NCI-H446 treated with DMSO at 0.1 percent for 48 hours (cell line): ENCODE results near the gene PANX2.

Source experiments
- DNase-seq: peaks from one replicate; lab custom pipeline; 2025; lab: John Stamatoyannopoulos, UW

Gene PANX2

DNA sequence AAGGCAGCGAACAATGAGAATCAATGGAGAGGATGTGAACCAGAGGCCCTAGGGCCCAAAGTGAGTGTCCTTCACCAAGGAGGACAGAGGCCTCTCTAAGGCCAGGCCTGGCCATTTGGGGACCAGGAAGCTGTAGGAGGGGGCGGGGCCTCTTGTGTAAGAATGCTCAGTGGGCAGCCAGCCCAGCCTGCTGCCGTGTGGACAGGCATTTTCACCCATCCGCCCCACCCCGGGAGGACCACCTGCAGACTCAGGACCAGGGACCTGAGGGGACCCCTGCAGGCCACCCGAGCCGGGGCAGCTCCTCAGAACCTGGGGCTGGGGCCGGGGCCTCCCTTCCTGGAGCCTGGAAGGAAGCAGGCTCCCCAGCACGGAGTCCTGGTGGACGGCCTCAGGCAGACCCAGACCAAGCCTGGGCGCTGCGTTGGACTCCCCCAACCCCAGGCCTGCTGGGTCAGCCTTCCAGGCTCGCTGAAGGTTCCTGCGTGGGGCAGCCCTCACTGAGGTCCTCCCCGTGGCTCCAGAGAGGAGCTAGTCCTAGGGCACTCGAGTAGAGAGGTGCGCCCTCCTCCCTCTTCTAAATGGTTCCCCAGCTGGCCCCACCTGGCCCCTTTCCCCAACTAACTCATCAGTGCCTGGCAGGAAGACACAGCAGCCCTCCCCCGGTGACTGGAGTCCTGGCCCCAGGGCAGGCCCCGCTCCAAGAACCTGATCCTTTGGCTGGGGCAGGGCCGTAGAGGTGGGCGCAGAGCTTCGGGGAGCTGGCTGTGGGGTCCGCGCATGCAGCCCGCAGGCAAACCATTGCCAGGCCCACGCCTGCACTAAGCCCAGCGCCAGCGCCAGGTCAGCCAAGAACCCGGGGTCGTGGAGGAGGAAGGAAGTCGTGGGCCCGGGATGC, 13.7 kb downstream of the PANX2 start:
- DNase-seq: no peak

DNA sequence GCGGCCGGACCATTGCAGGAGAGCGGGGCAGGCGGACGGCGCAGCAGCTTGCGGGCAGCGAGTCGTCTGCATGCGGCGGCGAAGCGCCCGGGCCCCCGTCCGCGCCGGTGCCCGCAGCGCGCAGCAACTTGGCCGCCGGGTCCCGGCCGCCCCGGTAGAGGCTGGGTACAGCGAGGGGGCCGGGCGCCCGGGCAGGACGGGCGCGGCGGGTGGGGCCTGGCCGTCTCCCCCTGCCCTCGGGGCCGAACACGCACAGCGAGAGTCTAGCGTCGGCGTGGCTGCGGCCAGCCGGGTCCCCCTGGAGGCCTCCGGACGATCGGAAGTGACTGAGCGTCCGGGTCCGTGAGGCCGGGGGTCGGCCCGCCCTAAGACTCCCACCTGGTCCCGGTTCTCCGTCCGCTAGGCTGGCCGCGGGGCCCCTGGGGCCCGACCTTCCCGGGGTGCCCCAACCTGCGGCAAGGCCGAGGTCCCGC, 14.4 kb downstream of the PANX2 start:
- no peak for DNase-seq

DNA sequence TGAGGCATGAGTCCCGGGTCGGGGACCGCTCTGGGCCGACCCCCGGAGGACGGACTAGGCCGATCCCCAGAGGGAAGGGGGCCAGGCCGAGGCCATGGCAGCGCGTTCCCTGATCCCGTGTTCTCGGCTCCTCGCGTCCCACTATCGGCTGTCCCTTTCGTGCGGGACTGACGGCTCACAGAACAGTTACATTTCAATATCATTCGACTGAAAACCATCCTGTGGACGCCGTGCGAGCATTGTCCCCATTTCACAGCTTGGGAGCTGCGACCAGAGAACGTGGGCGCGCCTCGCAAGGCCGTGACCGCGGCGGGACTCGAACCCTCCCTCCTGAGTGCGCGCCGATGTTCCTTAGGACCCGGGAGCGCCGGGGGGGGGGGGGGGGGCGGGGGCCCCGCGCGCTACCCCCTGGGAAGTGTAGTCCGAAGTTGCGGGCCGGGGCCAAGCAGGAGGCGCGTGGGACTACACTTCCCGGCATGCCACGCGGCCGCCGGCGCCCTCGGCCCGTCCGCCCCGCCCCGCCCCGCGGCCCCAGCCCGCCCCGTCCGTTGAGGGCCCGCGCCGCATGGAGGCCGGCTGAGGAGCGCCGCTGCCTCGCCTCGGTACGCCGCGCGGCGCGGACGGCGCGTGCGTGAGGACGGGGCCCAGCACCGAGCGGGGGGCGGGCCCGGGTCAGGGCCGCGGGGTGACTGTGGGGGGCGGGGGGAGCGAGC, 15.0 kb downstream of the PANX2 start, which contains the start of gene TRABD:
TRABD (plus strand) TSS at position 539 of the 713 bp plus-strand sequence. CDS start 7,148 bp downstream, outside the sequence.
- peak; percentile 71 for DNase-seq

DNA sequence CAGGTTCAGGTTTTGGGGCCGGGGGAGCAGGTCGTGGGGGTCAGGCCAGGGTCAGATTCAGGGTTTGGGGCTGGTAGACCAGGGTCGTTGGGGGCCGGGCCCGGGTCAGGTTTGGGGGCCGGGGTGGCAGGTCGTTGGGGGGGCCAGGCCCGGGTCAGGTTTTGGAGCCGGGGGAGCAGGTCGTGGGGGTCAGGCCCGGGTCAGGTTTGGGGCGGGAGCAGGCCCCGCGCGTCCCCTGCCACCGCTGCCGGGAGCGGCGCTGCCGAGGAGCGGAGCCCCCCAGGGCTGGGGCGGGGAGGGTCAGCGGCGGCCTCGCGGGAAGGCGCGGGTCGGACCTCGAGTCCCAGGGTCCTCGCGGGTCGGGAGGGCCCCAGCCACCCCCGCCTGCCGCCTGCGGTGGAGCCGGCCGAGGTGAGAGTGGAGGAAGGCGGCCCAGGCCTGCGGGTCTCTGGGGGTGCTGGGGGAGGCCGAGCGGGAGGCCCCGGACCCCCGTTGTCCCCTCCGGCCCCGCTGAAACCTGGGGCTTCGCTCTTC, 15.7 kb downstream of the PANX2 start:
- DNase-seq: no peak

DNA sequence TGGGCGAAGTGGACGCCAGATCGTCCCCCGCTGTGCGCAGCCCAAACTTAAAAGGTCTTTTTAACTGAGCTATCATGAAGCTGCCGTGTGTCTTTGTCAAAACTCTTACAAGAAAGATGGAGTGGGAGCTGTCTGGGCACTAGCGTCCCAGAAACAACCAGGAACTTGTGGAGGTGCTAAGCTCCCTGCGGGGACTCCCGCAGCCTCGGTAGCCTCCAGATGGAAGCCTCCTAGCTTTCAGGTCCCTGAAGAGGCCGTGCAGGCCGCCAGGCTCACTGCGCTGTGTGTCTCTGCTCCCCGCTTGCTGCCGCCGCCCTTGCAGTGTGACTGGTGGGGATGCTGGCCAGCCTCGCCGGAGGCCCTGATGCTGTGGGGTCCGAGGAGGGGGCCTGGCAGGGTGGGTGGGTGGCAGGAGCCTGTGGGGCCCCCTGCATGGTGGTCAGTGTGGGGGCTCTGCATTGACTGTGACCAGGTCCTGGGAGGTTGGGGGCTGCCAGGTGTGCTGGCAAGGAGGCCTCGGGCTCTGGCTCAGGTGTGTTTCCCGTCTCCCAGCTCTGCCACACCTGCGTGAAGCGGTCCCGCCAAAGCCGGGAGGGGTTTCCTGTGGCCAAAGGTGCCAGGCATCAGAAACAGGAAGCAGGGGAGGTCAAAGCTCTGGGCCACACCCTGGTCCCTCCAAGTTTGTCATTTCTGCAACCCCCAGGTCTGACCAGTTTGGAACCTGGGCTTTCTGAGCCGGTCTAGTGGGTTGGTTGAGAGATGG, 16.4 kb downstream of the PANX2 start:
- no peak for DNase-seq

DNA sequence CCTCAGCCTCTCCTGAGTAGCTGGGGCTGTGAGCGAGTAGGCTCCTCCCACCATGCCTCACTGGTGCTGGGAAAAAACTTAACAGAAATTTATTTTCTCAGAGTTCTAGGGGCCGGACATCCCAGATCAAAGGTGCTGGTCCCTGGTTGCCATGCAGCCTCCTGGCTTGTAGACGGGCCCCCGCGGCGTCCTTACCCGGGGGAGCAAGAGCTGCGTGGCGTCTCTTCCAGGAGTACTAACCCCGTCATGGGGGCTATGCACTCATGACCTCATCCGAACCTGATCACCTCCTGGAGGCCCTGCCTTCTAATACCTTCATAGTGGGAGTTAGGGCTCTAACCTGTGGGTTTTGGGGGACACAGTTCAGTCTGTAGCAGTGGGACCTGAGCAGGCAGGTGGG, 17.8 kb downstream of the PANX2 start:
- DNase-seq: no peak

DNA sequence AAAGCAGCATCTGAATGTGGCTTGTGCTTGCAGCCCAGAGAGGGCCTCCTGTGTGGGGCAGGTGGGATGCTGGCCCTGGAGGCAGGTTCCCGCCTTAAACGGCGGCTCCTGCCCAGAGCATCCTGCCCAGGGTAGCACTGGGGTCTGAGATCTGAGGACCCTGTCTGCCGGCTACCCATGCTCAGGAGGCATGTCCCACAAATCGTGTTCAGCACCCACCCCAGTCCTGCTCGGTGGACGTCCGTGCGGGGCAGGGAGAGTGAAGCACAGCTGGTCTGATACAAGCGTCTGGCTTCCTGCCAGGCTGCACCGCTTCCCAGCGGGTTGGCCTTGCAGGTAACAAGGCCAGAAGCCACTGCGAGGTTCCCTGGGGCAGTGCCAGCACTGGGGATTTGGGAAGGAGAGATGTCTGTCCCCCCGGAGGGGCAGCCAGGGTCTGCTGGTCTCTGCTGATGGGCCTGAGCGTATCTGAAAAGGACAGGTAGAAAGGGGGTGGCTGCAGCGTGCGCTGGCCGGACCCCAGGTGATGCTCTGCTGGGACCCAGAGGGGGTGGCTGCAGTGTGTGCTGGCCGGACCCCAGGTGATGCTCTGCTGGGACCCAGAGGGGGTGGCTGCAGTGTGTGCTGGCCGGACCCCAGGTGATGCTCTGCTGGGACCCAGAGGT, 18.8 kb downstream of the PANX2 start:
- no peak for DNase-seq

DNA sequence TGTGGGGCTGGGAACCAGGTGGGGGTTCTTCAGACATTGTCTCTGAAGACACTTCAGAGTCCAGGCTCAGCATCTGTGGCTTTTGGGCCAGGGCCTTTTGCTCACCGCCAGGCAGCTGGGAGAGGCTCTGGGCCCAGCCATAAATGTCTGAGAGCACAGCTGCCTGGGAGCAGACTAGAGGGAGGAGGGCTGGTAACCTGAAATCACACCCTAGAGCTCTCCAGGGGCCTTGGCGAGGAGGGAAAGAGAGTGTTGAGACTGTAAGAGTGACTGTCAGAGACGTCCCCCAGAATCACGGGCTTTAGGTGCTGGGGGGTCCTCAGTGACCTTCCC, 19.3 kb downstream of the PANX2 start:
- DNase-seq: no peak

DNA sequence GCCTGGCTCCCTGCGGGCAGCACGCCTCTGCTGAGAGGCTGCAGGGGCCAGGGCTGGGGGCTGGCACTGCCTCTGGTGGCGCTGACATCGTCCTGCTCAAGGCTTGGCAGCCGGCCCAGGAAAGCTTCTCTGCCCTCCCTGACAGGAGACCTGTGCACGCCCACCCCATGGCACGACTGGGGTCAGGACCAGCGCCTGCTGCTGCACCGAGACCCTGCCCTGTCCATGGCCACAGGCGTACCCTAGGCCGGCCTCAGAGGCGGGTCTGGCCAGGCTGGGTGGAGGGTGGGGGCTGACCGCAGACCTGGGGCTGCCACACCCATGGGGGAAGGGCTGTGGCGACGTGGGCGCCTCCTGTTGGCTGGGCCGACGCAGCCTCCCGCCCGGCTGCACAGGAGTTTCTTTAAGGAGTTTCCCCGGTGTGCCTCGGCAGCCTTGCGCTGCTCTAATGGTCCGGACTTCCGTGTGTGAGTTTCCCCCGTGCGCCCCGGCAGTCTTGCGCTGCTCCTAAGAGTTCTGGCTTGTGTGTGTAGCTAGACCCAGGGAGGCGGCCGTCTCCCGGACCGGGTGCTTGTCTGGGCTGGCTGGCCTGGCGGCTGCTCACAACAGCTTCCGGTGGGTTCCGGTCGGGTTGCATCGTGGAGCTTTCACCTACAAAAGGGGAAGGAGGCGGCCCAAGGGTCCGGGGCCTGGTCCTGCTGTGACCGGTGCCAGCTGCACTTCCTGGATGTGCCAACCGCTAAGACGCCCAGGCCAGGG, 19.8 kb downstream of the PANX2 start:
- DNase-seq: peak; percentile 6

DNA sequence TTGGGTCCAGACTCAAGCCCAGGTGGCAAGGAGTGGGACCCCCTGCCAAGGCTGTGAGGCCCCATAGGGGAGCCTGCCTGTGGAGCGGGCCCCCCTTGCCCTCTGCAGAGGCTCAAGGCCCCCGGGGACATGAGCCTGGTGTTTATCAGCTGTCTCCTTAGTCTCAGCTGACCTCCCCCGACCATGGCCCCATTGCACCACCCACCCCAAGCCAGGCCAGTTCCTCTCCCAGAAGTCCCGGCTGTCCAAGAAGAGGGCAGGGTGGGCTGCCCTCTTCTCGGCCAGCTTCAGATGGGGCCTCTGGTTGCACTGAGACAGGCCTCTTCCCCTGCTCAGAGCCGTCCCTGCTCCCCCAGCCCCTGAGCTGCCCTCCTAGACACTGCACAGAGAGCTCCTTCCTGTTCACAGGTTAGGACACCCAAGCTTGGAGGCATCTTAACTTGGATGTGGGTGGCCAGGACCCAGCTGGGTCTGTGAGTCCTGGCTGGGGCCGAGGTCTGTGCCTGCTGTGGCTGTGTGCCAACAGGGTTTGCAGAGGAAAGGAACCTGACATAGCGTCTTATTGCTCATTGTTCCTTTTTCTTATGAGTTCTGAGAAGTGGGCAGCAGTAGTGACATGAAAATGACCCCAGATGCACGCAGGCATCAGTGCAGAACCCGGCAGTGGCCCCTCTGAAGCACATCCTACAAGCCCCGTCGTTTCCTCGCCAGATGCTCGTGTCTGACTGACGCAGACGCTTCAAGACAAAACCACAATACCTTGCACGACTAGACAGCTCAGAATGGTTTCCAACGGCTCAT, 20.6 kb downstream of the PANX2 start:
- DNase-seq: no peak

DNA sequence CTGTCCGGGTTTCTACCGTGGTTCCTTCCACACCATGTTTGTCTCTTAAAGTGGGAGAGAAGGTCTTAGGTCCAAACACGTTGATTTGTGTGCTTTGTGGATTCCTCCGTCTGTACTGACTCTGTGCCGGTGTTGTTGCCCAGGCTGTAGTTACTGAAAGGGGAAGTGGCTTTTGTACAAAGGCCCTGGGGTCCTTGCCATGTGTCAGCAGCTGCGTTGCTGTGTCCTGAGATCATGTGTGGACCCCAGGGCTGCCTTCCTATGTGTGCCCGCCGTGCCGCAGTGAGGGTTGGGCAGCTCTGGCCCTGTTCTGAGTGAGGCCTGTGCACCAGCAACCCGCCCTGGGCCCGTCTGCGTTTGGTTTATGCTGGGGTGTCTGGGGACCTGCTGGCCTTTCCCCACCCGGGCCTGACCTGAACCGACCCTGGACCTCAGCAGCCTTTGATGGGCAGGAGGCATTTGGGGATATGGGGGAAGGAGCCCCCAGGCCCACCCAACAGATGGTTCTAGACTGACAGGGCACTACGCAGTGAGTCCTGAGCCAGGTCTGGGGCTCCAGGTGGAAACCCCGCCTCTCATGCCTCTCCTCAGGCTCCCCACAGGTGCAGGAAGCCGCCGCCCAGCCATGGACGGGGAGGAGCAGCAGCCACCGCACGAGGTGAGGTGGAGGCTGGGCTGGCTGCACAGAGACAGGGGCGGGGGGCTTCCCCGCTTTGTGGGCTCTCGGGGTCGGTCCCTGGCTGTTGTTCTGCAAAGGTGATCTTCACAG, 22.1 kb downstream of the PANX2 start:
- no peak for DNase-seq

DNA sequence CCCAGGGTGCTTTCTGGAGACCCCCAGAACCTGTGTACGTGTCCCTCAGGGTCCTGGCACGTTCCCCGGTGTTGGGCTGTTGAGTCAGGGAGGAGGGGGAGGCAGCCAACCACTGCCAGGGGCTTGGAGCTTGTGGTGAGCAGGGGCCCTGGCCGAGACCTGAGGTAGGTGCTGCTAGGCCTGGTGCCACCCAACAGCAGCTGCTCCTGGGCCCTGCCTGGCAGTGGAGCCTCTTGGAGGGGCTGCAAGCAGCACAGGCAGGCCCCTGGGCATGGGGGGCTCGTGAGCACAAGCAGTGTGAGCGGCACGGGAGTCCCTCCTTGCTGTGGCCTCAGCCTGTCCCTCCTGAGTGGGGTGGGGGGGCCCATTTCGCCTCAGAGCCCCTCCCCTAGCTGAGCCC, 23.1 kb downstream of the PANX2 start:
- DNase-seq: no peak

DNA sequence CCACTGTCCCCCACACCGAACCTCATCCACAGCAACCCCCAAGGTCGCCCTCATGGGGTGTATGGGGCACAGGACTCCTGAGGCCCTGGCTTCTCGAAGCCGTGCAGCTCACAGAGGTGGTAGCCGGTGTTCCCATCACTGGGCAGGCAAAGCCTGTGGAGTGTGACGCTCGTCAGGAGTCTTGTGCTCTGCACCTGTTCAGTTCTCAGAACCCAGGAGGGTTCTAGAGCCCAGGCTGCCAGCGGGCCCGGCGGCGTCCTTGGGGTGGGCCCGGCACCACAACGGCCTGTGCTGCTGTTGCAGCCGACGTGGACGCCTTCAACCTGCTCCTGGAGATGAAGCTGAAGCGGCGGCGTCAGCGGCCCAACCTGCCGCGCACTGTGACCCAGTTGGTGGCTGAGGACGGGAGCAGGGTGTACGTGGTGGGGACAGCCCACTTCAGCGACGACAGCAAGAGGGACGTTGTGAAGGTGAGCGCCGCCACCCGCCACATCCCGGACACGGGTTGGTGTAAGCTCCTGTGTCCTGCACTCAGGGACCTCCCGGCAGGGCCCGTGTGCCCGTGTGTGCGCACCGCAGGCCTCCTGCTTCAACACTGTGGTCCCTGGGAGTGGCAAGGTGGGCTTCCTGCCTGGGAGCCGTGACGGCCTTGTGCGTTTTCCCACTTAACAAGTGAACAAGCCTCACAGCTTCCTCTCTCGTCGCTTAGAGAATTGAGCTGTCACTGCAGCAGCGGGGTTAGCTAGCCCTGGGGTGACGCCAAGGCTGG, 23.7 kb downstream of the PANX2 start:
- DNase-seq: no peak

DNA sequence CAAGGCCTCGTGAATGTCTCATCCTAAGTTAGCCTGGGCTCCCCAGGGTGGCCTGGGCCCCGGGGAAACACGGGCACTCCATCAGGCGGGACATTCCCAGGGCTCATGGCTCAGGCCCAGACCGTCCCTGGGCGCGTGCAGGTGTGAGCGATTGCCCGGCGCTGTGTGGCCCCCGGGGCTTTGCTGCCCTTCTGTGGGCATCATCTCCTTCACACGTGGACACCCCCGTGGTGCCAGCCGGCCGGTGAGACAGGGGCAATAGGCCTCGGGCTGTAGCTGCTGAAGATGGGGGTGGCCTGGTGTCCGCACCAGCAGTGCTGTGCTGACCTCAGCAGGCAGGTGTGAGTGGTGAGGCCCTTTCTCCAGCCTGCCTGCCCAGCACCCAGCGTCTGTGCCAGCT, 25.7 kb downstream of the PANX2 start:
- no peak for DNase-seq

DNA sequence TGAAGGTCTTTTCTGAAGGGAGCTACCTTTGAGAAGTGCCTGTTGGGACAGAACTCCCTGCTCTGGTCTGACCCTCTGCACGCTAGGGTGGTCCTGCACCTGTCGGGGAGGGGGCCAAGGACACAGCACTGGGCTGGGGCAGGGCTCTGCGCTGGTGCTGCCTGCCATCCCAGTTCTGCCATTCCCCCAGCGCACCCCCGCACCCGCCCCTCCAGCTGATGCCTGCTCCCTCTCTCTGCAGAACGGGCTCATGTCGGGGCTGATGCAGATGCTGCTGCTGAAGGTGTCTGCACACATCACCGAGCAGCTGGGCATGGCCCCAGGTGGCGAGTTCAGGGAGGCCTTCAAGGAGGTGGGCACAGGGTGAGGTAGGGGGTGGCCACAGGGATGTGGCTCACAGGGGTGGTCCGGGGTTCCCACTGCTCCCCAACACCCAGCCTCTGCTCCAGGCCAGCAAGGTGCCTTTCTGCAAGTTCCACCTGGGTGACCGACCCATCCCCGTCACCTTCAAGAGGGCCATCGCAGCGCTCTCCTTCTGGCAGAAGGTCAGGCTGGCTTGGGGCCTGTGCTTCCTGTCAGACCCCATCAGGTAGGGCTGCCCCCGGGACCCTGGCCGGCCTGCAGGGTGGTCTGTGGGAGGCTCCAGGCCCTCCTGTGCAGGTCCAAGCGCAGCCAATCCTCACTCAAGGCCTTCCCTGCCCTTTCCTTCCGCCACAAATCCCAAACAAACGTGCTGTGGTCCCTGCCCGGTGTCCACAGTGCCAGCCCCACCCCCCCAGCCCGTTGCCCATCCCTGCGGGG, 26.7 kb downstream of the PANX2 start:
- no peak for DNase-seq

DNA sequence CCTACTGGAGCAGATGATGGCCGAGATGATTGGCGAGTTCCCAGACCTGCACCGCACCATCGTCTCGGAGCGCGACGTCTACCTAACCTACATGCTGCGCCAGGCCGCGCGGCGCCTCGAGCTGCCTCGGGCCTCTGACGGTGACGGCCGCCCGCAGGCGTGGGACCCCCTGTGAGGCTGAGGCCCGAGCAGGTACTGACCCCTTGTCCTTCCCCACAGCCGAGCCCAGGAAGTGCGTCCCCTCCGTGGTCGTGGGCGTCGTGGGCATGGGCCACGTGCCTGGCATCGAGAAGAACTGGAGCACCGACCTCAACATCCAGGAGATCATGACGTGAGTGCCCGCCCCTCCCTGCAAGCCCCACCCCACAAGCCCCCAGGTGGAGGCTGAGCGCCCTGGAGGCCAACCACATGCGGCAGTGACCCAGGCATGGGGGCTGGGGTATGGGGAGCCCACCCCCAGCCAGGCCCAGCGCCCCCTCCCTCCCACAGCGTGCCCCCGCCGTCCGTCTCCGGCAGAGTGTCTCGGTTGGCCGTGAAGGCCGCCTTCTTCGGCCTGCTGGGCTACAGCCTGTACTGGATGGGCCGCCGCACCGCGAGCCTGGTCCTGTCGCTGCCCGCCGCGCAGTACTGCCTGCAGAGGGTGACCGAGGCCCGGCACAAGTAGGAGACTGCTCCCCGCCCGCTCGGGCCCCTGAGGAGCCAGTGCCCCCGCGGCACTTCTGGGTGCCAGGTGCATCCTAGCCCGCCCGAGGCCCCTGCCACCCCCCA, 27.5 kb downstream of the PANX2 start:
- DNase-seq: no peak

DNA sequence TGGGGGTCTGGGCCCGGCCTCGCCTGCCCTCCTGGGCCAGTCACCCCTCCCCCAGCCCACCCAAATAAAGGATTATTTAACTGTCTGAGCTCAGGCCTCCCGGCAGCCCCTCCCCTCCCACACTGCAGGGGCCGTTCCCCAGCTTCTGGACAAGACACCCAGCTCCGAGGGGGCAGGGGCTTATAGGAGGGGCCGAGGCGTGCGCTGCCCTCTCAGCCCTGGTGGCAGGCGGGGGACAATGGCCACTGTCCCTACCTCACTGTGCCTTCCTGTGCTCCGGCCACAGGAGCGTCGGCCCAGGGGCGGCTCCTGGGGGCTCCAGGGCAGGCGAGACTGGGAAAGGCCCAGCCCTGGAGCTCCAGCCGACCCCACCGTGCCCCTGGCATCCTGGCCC, 28.1 kb downstream of the PANX2 start:
- no peak for DNase-seq
